Stimulated activated CD8-positive, alpha-beta memory T cell treated with anti-CD3 and anti-CD28 coated beads, Interleukin-7, amount 100 ng/mL, for 4 hours (primary cell): ENCODE measurements around the gene GATA1.
A peak's percentile ranks its signal among the peaks of the same experiment; 100 is the strongest.
"Not testable (repeated sequence)": the region's sequence is repeated elsewhere in the genome, so short reads cannot be mapped to it uniquely, and the experiment has no call there.

Source experiments
- DNase-seq, 2 donors: peaks; one replicate each; pipeline ENCODE4 v3.0.0-alpha.2; 2020; ENCODE audit warnings: low read depth in 2 of 2

Gene GATA1

GRCh38 chrX:48814722-48815121, 28.3 kb downstream of the GATA1 start:
- DNase-seq: no peak

GRCh38 chrX:48815266-48815665, 28.9 kb downstream of the GATA1 start:
- no peak for DNase-seq

- no peak for DNase-seq
Observed at GRCh38 chrX:48816014-48816810, 29.8 kb downstream of the GATA1 start.

GRCh38 chrX:48818098-48818497, 31.7 kb downstream of the GATA1 start:
- DNase-seq: no peak

GRCh38 chrX:48818866-48819265, 32.5 kb downstream of the GATA1 start:
- no peak for DNase-seq

- DNase-seq: not testable (repeated sequence)
Observed at GRCh38 chrX:48819394-48819793, 33.0 kb downstream of the GATA1 start.

GRCh38 chrX:48823053-48823452, 36.7 kb downstream of the GATA1 start:
- no peak for DNase-seq

GRCh38 chrX:48824066-48824465, 37.7 kb downstream of the GATA1 start:
- no peak for DNase-seq

- DNase-seq: no peak
Observed at GRCh38 chrX:48826135-48826875, 39.9 kb downstream of the GATA1 start, which contains the start of gene ERAS. Gene ERAS (plus strand): TSS chrX:48826513. CDS start chrX:48829124, 2,611 bp downstream.

GRCh38 chrX:48826876-48827653, 40.7 kb downstream of the GATA1 start:
- DNase-seq: no peak

GRCh38 chrX:48827654-48827968, 41.2 kb downstream of the GATA1 start:
- no peak for DNase-seq

- no peak for DNase-seq
Observed at GRCh38 chrX:48829016-48829735, 42.8 kb downstream of the GATA1 start.

- DNase-seq: no peak
Observed at GRCh38 chrX:48831136-48831908, 44.9 kb downstream of the GATA1 start.

- DNase-seq: no peak
Observed at GRCh38 chrX:48831909-48832291, 45.5 kb downstream of the GATA1 start.

- no peak for DNase-seq
Observed at GRCh38 chrX:48833542-48834138, 47.2 kb downstream of the GATA1 start.

GRCh38 chrX:48834383-48834709, 48.0 kb downstream of the GATA1 start:
- DNase-seq: no peak

GRCh38 chrX:48835524-48836329, 49.3 kb downstream of the GATA1 start, which contains the start of gene PCSK1N:
Gene PCSK1N (minus strand): TSS chrX:48835610. CDS start chrX:48835532, 78 bp downstream.
- peak in 1 of 2 donors; percentile 36 for DNase-seq

- no peak for DNase-seq
Observed at GRCh38 chrX:48839686-48840085, 53.3 kb downstream of the GATA1 start.
